Heart left ventricle (tissue), 16 donors: ENCODE data around the gene ITGBL1. TPM values are rescaled to one million over a fixed set of nuclear protein-coding genes. Genes with fewer than 3 reads are reported as not detected.

Experiments
- ATAC-seq, 4 donors: fragments of 200-7000 bp; cut with Tn5 transposase; one replicate each; pipeline ENCODE4 v1.9.1; 2020 to 2022; ENCODE audit warnings: moderate library complexity in 4 of 4, mild to moderate bottlenecking in 3 of 4, moderate number of reproducible peaks in 1 of 4
- DNase-seq, 5 donors: peaks; one replicate each; pipeline ENCODE4 v3.0.0-alpha.2; 2020
- H3K27ac ChIP-seq, 12 donors: fragments of 200-600 bp; sonication (generic) in 4 of 12; one replicate each; pipeline versions ENCODE4 v1.5.0 to v1.8.0; 2016 to 2022; ENCODE audit warnings: mild to moderate bottlenecking in 2 of 12
- H3K27me3 ChIP-seq, 9 donors: fragments of 200-600 bp; sonication (generic) in 2 of 9; one replicate each; pipeline versions ENCODE4 v1.5.1 to v1.8.0; 2016 to 2022; ENCODE audit warnings: mild to moderate bottlenecking in 3 of 9
- H3K36me3 ChIP-seq, 9 donors: fragments of 200-600 bp; sonication (generic) in 2 of 9; one replicate each; pipeline versions ENCODE4 v1.5.0 to v1.8.0; 2018 to 2022; ENCODE audit warnings: mild to moderate bottlenecking in 2 of 9
- H3K4me1 ChIP-seq, 12 donors: fragments of 200-600 bp; sonication (generic) in 4 of 12; one replicate each; pipeline versions ENCODE4 v1.5.0 to v1.8.0; 2016 to 2022; ENCODE audit warnings: mild to moderate bottlenecking in 3 of 12
- H3K4me3 ChIP-seq, 12 donors: fragments of 200-600 bp; sonication (generic) in 4 of 12; one replicate each; pipeline versions ENCODE4 v1.5.0 to v1.8.0; 2017 to 2022; ENCODE audit warnings: mild to moderate bottlenecking in 9 of 12, moderate library complexity in 4 of 12
- H3K9me3 ChIP-seq, 12 donors: fragments of 200-600 bp; sonication (generic) in 4 of 12; one replicate each; pipeline versions ENCODE4 v1.5.0 to v1.8.0; 2016 to 2022; ENCODE audit warnings: mild to moderate bottlenecking in 1 of 12
- POLR2A ChIP-seq, 2 donors: fragments of 450-650 bp; IDR thresholded peaks; one replicate each; pipeline ENCODE4 v1.6.1; 2017; ENCODE audit warnings: antibody characterized with exemption in 2 of 2, mild to moderate bottlenecking in 2 of 2, moderate library complexity in 2 of 2
- WGBS, 4 donors: extraction: QIAGEN DNeasy Blood & Tissue Kit in 2 of 4; methylation state at CpG; one replicate each; pipeline versions ENCODE4 v1.1.5 to v1.1.7; 2013 to 2018; 5-methylcytosine and 5-hydroxymethylcytosine counted together
- intact Hi-C, 10 donors: fragments of 100-400 bp; cut with DNase I; formaldehyde crosslinking; loops; one replicate each; pipeline versions ENCODE4 v1.11.1 to v1.14.2; 2022
- polyA plus RNA-seq, 2 donors: library from polyadenylated mRNA; stranded (reverse); fragments of 200-250 nt; gene quantifications; one replicate each; pipeline ENCODE4 v1.2.3, GENCODE V29; 2013
- total RNA-seq, 9 donors: library from RNA; depleted of rRNA in 2 of 9; stranded (reverse); fragments of >200 nt in 2 of 9; fragmentation: NEBNext Ultra II Directional in 3 of 9; extraction: Animal tissue kit (Norgen Biotek cat#: 25700) in 3 of 9; gene quantifications; one replicate each; pipeline versions ENCODE4 v1.1.0 to v1.2.4, GENCODE V29; 2016 to 2023
- TF ChIP-seq, protein P1 (sequence below), 12 donors: fragments of 200-600 bp; sonication (generic) in 4 of 12; IDR thresholded peaks; one replicate each; pipeline versions ENCODE4 v1.5.0 to v1.8.0; 2018 to 2022; ENCODE audit warnings: antibody characterized with exemption in 12 of 12, mild to moderate bottlenecking in 5 of 12
- donor health status: ischemic (EF 13 %, LVEDD 7.1; RV severe dilation, severe dysfunction).
- donor health status: healthy with polysubstance abuse.
- donor health status: DM: no; HTN: yes; CAD: no.
- donor health status: DM: no; HTN: no; CAD: no.
- donor health status: ischemic (EF 25% LVEDD 6.9; RV normal size, moderate dysfunction).
- donor health status: ischemic (EF 25% LVEDD 5.7; RV mildly dilated, moderate dysfunction).
- donor health status: healthy.
- donor health status: DM: yes; HTN: yes; CAD: no.
- donor health status: ischemic (EF 35%, LVEDD 5.7; RV mildly dilated, moderate dysfunction).
- donor health status: nonischemic (EF 11% LVEDD 7.7; RV severe dilation, severe dysfunction).
- donor health status: DM: yes; HTN: yes; CAD: no.
- donor health status: PGD.
- donor health status: ischemic (EF 29% LVEDD 5.4; RV normal size, mild dysfunction).
- donor health status: nonischemic (EF 23%, LVEDD 6.1; RV moderate dilation, normal function).

The ITGBL1 gene
- total and polyA plus RNA-seq, 11 donors, result 0.15 to 5.9 (median 2.5) TPM

DNA sequence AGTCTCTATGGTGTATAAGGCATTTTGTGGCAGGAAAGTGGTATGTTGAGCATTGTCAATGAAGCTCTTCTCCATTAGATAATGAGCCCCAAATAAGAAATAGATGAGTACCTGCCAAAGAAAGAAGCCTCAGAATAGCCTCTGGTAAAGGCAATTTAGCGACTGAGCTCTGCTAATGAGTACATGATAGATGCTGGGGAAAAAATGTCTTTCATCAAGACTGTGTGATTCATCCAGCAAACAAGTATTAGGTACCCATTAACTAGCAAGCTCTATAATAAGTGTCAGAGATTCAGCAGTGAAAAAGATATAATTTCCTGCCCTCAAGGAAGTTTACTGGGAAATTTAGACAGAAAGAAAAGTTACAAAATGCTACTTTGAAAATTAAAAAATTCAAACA, 294.6 kb downstream of the ITGBL1 start:
- ATAC-seq, result no peak
- no peak overlapping the region for H3K27ac ChIP-seq
- H3K27me3 ChIP-seq, result no peaks in the 10 kb centered on the region
- H3K4me1 ChIP-seq, result peaks cover 0 to 9% (median 0%) of the 10 kb centered on the region in 12 donors
- 70 to 95% (median 80%) methylated on average over 1 of the region's 1 CpG for WGBS, 4 donors
- intact Hi-C loops, result no loop called here
- H3K9me3 ChIP-seq, result no peaks in the 10 kb centered on the region
- no peak for TF ChIP-seq POLR2A (IDR thresholded peaks at IDR 0.05)
- TF ChIP-seq, protein P1, sequence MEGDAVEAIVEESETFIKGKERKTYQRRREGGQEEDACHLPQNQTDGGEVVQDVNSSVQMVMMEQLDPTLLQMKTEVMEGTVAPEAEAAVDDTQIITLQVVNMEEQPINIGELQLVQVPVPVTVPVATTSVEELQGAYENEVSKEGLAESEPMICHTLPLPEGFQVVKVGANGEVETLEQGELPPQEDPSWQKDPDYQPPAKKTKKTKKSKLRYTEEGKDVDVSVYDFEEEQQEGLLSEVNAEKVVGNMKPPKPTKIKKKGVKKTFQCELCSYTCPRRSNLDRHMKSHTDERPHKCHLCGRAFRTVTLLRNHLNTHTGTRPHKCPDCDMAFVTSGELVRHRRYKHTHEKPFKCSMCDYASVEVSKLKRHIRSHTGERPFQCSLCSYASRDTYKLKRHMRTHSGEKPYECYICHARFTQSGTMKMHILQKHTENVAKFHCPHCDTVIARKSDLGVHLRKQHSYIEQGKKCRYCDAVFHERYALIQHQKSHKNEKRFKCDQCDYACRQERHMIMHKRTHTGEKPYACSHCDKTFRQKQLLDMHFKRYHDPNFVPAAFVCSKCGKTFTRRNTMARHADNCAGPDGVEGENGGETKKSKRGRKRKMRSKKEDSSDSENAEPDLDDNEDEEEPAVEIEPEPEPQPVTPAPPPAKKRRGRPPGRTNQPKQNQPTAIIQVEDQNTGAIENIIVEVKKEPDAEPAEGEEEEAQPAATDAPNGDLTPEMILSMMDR (IDR thresholded peaks at IDR 0.05), result no peak
- H3K4me3 ChIP-seq, result no peak overlapping the region
- no peaks in the 10 kb centered on the region for H3K36me3 ChIP-seq
- no peak for DNase-seq

DNA sequence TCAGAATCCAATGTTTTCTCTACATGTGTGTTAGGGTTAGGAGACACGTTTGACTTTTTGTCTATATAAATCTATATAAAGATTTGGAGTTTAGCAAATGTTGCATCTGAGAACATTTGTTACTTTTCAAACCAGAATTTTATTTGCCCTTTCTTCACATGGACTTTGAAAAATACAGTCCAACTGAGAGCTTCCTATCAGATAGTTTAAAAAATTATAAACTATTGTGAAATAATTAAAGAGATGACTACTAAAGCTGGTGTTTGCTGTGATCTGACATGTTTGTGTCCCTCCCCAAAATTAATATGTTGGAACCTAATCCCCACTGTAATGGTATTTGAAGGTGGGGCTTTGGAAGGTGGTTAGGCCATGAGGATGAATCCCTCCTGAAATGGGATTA, 297.1 kb downstream of the ITGBL1 start:
- H3K9me3 ChIP-seq, result no peaks in the 10 kb centered on the region
- WGBS, 4 donors, result 82 to 89% (median 86%) methylated on average over 1 of the region's 1 CpG
- DNase-seq (no peak), ATAC-seq (no peak)
- H3K27me3 ChIP-seq, result no peaks in the 10 kb centered on the region
- H3K36me3 ChIP-seq, result no peaks in the 10 kb centered on the region
- H3K4me1 ChIP-seq, result peaks cover 0 to 9% (median 0%) of the 10 kb centered on the region in 12 donors
- TF ChIP-seq, protein P1 (IDR thresholded peaks at IDR 0.05), result no peak
- no peak for TF ChIP-seq POLR2A (IDR thresholded peaks at IDR 0.05)
- H3K4me3 ChIP-seq, result no peak overlapping the region
- no peak overlapping the region for H3K27ac ChIP-seq
- intact Hi-C loops, result no loop called here

DNA sequence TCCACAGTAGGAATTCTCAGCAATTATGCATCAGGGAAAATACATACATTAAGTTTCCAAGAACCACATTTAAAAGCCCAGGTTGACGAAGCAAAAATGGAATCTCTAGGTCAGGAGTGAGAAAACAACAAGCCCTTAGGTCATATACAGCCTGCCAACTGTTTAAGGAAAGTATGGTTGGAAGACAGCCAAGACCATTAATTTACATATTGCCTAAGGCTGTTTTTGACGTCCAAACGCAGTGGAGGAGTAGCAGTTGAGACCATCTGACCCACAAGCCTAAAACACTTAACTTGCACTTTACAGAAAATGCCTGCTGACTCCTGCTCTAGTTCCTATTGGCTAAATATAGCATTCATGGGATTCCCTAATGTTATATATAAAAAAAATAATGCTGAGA, 299.0 kb downstream of the ITGBL1 start:
- intact Hi-C loops, result loop anchor here in 4 of 10 donors (10.0 kb wide), 1 partner anchor 607 kb away; no protein-coding TSS in a partner anchor
- no peaks in the 10 kb centered on the region for H3K9me3 ChIP-seq
- no peak overlapping the region for H3K27ac ChIP-seq
- 7 to 15% (median 9%) methylated on average over 3 of the region's 3 CpGs for WGBS, 4 donors
- H3K36me3 ChIP-seq, result no peaks in the 10 kb centered on the region
- ATAC-seq, result no peak
- no peak for TF ChIP-seq POLR2A (IDR thresholded peaks at IDR 0.05)
- TF ChIP-seq, protein P1 (IDR thresholded peaks at IDR 0.05), result no peak
- no peak overlapping the region for H3K4me3 ChIP-seq
- no peaks in the 10 kb centered on the region for H3K27me3 ChIP-seq
- peaks cover 0 to 9% (median 0%) of the 10 kb centered on the region in 12 donors for H3K4me1 ChIP-seq
- DNase-seq, result no peak

DNA sequence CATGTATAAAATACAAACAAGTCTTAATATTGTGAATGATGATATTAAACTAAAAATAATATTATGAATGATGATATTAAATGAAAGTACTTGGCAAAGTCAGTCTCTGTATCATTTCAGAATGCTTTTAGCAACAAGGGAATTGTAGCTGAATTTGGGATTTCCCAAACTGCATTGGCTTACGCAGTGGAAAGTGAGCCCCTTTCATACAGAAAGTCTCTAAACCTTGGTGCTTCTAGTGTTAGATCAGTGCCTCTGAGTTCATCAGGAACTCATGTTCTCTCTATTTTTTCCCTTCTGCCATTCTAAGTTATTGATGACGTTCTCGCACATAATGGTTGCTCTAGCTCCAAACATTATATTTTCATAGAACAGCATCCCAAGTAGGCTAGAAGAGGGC, 300.0 kb downstream of the ITGBL1 start:
- Histone ChIP-seq H3K9me3 (no peaks in the 10 kb centered on the region), H3K36me3 (no peaks in the 10 kb centered on the region), H3K4me3 (no peak overlapping the region), H3K27ac (no peak overlapping the region), H3K27me3 (no peaks in the 10 kb centered on the region), H3K4me1 (peaks cover 0 to 9% (median 0%) of the 10 kb centered on the region in 12 donors)
- ATAC-seq (no peak), DNase-seq (no peak)
- 85 to 97% (median 86%) methylated on average over 3 of the region's 3 CpGs for WGBS, 4 donors
- intact Hi-C loops, result loop anchor here in 4 of 10 donors (10.0 kb wide), 1 partner anchor 608 kb away; no protein-coding TSS in a partner anchor
- TF ChIP-seq, protein P1 (IDR thresholded peaks at IDR 0.05), result no peak
- no peak for TF ChIP-seq POLR2A (IDR thresholded peaks at IDR 0.05)
